SK-N-SH (cell line): Measurements from ENCODE around the gene ZNF346. TPM values are rescaled to one million over a fixed set of nuclear protein-coding genes. Genes with fewer than 3 reads are reported as not detected.

Source experiments
- CTCF ChIA-PET: fragments of 300-600, 350-600 bp; formaldehyde crosslinking; extraction: SDS; loops from one replicate; lab custom pipeline; 2021; lab: Yijun Ruan, JAX
- POLR2A ChIA-PET: fragments of 350-600 bp; sonication (Branson Sonifier 250); formaldehyde crosslinking; extraction: SDS; loops from one replicate; lab custom pipeline; 2020; ENCODE audit warnings: antibody characterized with exemption, inconsistent platforms; lab: Yijun Ruan, JAX
- DNase-seq: peaks from one replicate; pipeline ENCODE4 v3.0.0; 2012
- H2AFZ ChIP-seq: fragments of 200-600 bp; sonication (generic); 2 replicates; pipeline ENCODE4 v1.8.1; 2016; ENCODE audit warnings: antibody characterized with exemption, mild to moderate bottlenecking, low read depth
- H3F3A ChIP-seq: fragments of 200-600 bp; sonication (generic); replicated peaks from 2 replicates; pipeline ENCODE3; 2016; ENCODE audit warnings: antibody characterized with exemption, mild to moderate bottlenecking; ENCODE audit not compliant: insufficient read depth
- H3K27ac ChIP-seq, 2 experiments: fragments of 200-500 bp in 1 of 2; fragments of 200-600 bp in 1 of 2; sonication (Bioruptor generic) in 1 of 2; sonication (generic), shearing (Covaris generic) in 1 of 2; 2 replicates each; pipeline versions ENCODE4 v1.5.1 to v1.6.1; 2014 to 2016; ENCODE audit warnings: low read depth in 2 of 2, inconsistent platforms in 1 of 2, low read length in 1 of 2, mild to moderate bottlenecking in 1 of 2, mixed read lengths in 1 of 2
- H3K27me3 ChIP-seq: fragments of 200-600 bp; sonication (generic), shearing (Covaris generic); 2 replicates; pipeline ENCODE4 v1.6.1; 2016; ENCODE audit warnings: mixed run types; ENCODE audit not compliant: insufficient read depth
- H3K36me3 ChIP-seq, 2 experiments: fragments of 200-500 bp in 1 of 2; fragments of 200-600 bp in 1 of 2; sonication (Bioruptor generic) in 1 of 2; sonication (generic) in 1 of 2; replicated peaks in 1 of 2; 2 replicates each; pipeline versions ENCODE3 to v1.5.1; 2014 to 2016; ENCODE audit warnings: low read length in 1 of 2, mild to moderate bottlenecking in 1 of 2; ENCODE audit not compliant: insufficient read depth in 2 of 2, control insufficient read depth in 1 of 2
- H3K4me1 ChIP-seq, 2 experiments: fragments of 200-500 bp in 1 of 2; fragments of 200-600 bp in 1 of 2; sonication (Bioruptor generic) in 1 of 2; sonication (generic), shearing (Covaris generic) in 1 of 2; 2 replicates each; pipeline versions ENCODE4 v1.5.1 to v1.6.1; 2014 to 2016; ENCODE audit warnings: low read depth in 1 of 2, low read length in 1 of 2, mixed run types in 1 of 2; ENCODE audit not compliant: insufficient read depth in 2 of 2, control insufficient read depth in 1 of 2
- H3K4me2 ChIP-seq: fragments of 200-600 bp; sonication (generic), shearing (Covaris generic); 2 replicates; pipeline ENCODE4 v1.6.1; 2017; ENCODE audit warnings: mixed run types
- H3K4me3 ChIP-seq, 2 experiments: fragments of 200-500 bp in 1 of 2; fragments of 200-600 bp in 1 of 2; sonication (Bioruptor generic) in 1 of 2; sonication (generic), shearing (Covaris generic) in 1 of 2; 2 replicates each; pipeline versions ENCODE4 v1.5.1 to v1.8.1; 2014 to 2016; ENCODE audit warnings: low read depth in 2 of 2, inconsistent platforms in 1 of 2, low read length in 1 of 2, mild to moderate bottlenecking in 1 of 2, mixed read lengths in 1 of 2, moderate library complexity in 1 of 2
- H3K79me2 ChIP-seq: fragments of 200-600 bp; sonication (generic); 2 replicates; pipeline ENCODE4 v1.8.1; 2017; ENCODE audit warnings: mild to moderate bottlenecking; ENCODE audit not compliant: insufficient read depth
- H3K9ac ChIP-seq: fragments of 200-600 bp; sonication (generic); 2 replicates; pipeline ENCODE4 v1.6.1; 2017; ENCODE audit warnings: mixed run types
- H3K9me2 ChIP-seq: fragments of 200-600 bp; sonication (generic); 2 replicates; pipeline ENCODE4 v1.6.1; 2017; ENCODE audit warnings: mixed run types
- H3K9me3 ChIP-seq: fragments of 200-600 bp; sonication (generic); 2 replicates; pipeline ENCODE4 v1.6.1; 2017; ENCODE audit warnings: mixed run types, mild to moderate bottlenecking, moderate library complexity
- H4K20me1 ChIP-seq: fragments of 200-600 bp; sonication (generic); 2 replicates; pipeline ENCODE4 v1.6.1; 2017; ENCODE audit warnings: mild to moderate bottlenecking, mixed run types; ENCODE audit not compliant: insufficient read depth
- CTCF ChIP-seq: fragments of 200-600 bp; sonication (generic); IDR thresholded peaks from 2 replicates; pipeline ENCODE4 v1.6.1; 2017; ENCODE audit warnings: antibody characterized with exemption, mild to moderate bottlenecking, moderate library complexity
- ELF1 ChIP-seq: IDR thresholded peaks from 2 replicates; pipeline ENCODE4 v1.4.0; 2012
- FOXJ3 ChIP-seq: sonication (generic); formaldehyde crosslinking; IDR thresholded peaks from 2 replicates; pipeline ENCODE4 v1.5.1; 2020; ENCODE audit warnings: mild to moderate bottlenecking, missing genetic modification reagents
- GABPA ChIP-seq: IDR thresholded peaks from 2 replicates; pipeline ENCODE4 v1.4.0; 2012; ENCODE audit warnings: low read depth, mild to moderate bottlenecking
- IRF3 ChIP-seq: fragments of 150-350 bp; IDR thresholded peaks from 2 replicates; pipeline ENCODE4 v1.6.1; 2016; ENCODE audit warnings: mild to moderate bottlenecking, low read depth, low read length
- JUND ChIP-seq: IDR thresholded peaks from 2 replicates; pipeline ENCODE4 v1.4.0; 2012
- MEF2A ChIP-seq: IDR thresholded peaks from 2 replicates; pipeline ENCODE4 v1.4.0; 2012; ENCODE audit warnings: low read depth, borderline replicate concordance
- MXI1 ChIP-seq: IDR thresholded peaks from 2 replicates; pipeline ENCODE4 v1.6.1; 2012; ENCODE audit warnings: mild to moderate bottlenecking, low read depth, low read length, improper control_type of control experiment
- NFIC ChIP-seq: IDR thresholded peaks from 2 replicates; pipeline ENCODE4 v1.4.0; 2012; ENCODE audit warnings: borderline replicate concordance
- NRF1 ChIP-seq: IDR thresholded peaks from 2 replicates; pipeline ENCODE4 v1.6.1; 2012; ENCODE audit warnings: low read depth, mild to moderate bottlenecking, low read length
- PBX3 ChIP-seq: IDR thresholded peaks from 2 replicates; pipeline ENCODE4; 2012
- RAD21 ChIP-seq: IDR thresholded peaks from 2 replicates; pipeline ENCODE4 v1.6.1; 2012; ENCODE audit warnings: mild to moderate bottlenecking, low read length
- RXRA ChIP-seq: IDR thresholded peaks from 2 replicates; pipeline ENCODE4 v1.4.0; 2012; ENCODE audit warnings: low read depth, mild to moderate bottlenecking, borderline replicate concordance
- TAF1 ChIP-seq: IDR thresholded peaks from 2 replicates; pipeline ENCODE4 v1.6.1; 2012; ENCODE audit warnings: low read depth, mild to moderate bottlenecking, low read length, moderate library complexity, borderline replicate concordance
- TEAD4 ChIP-seq: IDR thresholded peaks from 2 replicates; pipeline ENCODE4 v1.4.0; 2012; ENCODE audit warnings: mild to moderate bottlenecking, borderline replicate concordance; ENCODE audit not compliant: insufficient read depth
- YY1 ChIP-seq: IDR thresholded peaks from 2 replicates; pipeline ENCODE4 v1.4.0; 2012; ENCODE audit warnings: low read depth, mild to moderate bottlenecking
- ZBTB33 ChIP-seq: IDR thresholded peaks from 2 replicates; pipeline ENCODE4 v1.4.0; 2012; ENCODE audit warnings: low read depth, borderline replicate concordance
- WGBS: methylation state at CpG from one replicate; pipeline ENCODE4 v1.1.6; 2017; ENCODE audit warnings: low lambda C conversion rate; 5-methylcytosine and 5-hydroxymethylcytosine counted together
- polyA plus RNA-seq, 3 experiments: library from polyadenylated mRNA; depleted of rRNA; stranded (reverse); fragments of >200 nt; gene quantifications; 2 replicates each; pipeline ENCODE4 v1.2.3, GENCODE V29; 2012
- TF ChIP-seq, protein P1 (sequence below): IDR thresholded peaks from 2 replicates; pipeline ENCODE4 v1.6.1; 2012; ENCODE audit warnings: mild to moderate bottlenecking, low read depth, low read length, moderate library complexity

ZNF346 gene
- polyA plus RNA-seq, 1 of the 3 experiments (the other 2 are of a cell fraction): 15.1 TPM

GRCh38 chr5:177117441-177118045, 95.0 kb downstream of the ZNF346 start:
- Histone ChIP-seq H3K9me2 (no peaks in the 10 kb centered on the region), H3K9ac (no peak overlapping the region), H3K27ac (no peak overlapping the region), H3K4me3 (no peak overlapping the region), H4K20me1 (no peaks in the 10 kb centered on the region), H3F3A (no peaks in the 10 kb centered on the region), H3K36me3 (no peaks in the 10 kb centered on the region), H3K9me3 (no peaks in the 10 kb centered on the region), H3K79me2 (no peaks in the 10 kb centered on the region), H3K27me3 (no peaks in the 10 kb centered on the region), H3K4me1 (no peaks in the 10 kb centered on the region; a peak in 1 of 4 replicates), H2AFZ (no peak overlapping the region), H3K4me2 (no peak overlapping the region)
- ChIA-PET POLR2A (no interaction called here), CTCF (interaction anchor here (1.2 kb wide), 1 partner anchor 457 kb away, joined by 3 read pairs; no protein-coding TSS in a partner anchor)
- 98% methylated on average over 30 of the region's 30 CpGs for WGBS
- no peak for TF ChIP-seq CTCF
- TF ChIP-seq RXRA: no peak
- no peak for TF ChIP-seq ZBTB33
- no peak for TF ChIP-seq GABPA
- no peak for TF ChIP-seq JUND
- TF ChIP-seq NFIC: no peak
- TF ChIP-seq IRF3: no peak
- TF ChIP-seq, protein P1, sequence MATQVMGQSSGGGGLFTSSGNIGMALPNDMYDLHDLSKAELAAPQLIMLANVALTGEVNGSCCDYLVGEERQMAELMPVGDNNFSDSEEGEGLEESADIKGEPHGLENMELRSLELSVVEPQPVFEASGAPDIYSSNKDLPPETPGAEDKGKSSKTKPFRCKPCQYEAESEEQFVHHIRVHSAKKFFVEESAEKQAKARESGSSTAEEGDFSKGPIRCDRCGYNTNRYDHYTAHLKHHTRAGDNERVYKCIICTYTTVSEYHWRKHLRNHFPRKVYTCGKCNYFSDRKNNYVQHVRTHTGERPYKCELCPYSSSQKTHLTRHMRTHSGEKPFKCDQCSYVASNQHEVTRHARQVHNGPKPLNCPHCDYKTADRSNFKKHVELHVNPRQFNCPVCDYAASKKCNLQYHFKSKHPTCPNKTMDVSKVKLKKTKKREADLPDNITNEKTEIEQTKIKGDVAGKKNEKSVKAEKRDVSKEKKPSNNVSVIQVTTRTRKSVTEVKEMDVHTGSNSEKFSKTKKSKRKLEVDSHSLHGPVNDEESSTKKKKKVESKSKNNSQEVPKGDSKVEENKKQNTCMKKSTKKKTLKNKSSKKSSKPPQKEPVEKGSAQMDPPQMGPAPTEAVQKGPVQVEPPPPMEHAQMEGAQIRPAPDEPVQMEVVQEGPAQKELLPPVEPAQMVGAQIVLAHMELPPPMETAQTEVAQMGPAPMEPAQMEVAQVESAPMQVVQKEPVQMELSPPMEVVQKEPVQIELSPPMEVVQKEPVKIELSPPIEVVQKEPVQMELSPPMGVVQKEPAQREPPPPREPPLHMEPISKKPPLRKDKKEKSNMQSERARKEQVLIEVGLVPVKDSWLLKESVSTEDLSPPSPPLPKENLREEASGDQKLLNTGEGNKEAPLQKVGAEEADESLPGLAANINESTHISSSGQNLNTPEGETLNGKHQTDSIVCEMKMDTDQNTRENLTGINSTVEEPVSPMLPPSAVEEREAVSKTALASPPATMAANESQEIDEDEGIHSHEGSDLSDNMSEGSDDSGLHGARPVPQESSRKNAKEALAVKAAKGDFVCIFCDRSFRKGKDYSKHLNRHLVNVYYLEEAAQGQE: no peak
- no peak for TF ChIP-seq YY1
- no peak for TF ChIP-seq NRF1
- no peak for TF ChIP-seq PBX3
- no peak for TF ChIP-seq MEF2A
- TF ChIP-seq FOXJ3 (CRISPR knock-in tag): no peak
- no peak for TF ChIP-seq MXI1
- TF ChIP-seq ELF1: no peak
- no peak for TF ChIP-seq RAD21
- TF ChIP-seq TEAD4: no peak
- TF ChIP-seq TAF1: no peak
- DNase-seq: no peak
